Activated effector memory CD4-positive, alpha-beta T cell treated with Interleukin-2 at 50 U/mL for 16 hours (primary cell): ENCODE results near the gene CD207.
"Not testable (repeated sequence)": the region's sequence is repeated elsewhere in the genome, so short reads cannot be mapped to it uniquely, and the experiment has no call there.

Experiments used
- DNase-seq: peaks from one replicate; pipeline ENCODE4 v3.0.0-alpha.2; 2020

CD207 gene

GRCh38 chr2:70835643-70836042 is at the start of gene CD207:
TSS of gene CD207 (minus strand) at chr2:70835816. CDS start at chr2:70835776, 40 bp downstream.
- DNase-seq, result no peak

DNA sequence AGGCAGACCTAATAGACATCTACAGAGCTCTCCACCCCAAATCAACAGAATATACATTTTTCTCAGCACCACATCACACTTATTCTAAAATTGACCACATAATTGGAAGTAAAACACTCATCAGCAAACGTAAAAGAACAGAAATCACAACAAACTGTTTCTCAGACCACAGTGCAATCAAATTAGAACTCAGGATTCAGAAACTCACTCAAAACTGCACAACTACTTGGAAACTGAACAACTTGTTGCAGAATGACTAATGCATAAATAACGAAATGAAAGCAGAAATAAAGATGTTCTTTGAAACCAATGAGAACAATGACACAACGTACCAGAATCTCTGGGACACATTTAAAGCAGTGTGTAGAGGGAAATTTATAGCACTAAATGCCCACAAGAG is 42.9 kb upstream of the CD207 start:
- DNase-seq, result not testable (repeated sequence)

DNA sequence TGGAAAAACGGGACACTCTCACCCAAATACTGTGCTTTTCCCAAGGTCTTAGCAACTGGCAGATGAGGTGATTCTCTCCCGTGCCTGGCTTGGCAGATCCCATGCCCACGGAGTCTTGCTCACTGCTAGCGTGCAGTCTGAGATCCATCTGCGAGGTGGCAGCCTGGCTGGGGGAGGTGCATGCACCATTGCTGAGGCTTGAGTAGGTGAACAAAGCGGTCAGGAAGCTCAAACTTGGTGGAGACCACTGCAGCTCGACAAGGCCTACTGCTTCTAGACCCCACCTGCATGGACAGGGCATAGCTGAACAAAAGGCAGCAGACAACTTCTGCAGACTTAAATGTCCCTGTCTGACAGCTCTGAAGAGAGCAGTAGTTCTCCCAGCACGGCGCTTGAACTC is 40.5 kb upstream of the CD207 start:
- DNase-seq, result not testable (repeated sequence)

DNA sequence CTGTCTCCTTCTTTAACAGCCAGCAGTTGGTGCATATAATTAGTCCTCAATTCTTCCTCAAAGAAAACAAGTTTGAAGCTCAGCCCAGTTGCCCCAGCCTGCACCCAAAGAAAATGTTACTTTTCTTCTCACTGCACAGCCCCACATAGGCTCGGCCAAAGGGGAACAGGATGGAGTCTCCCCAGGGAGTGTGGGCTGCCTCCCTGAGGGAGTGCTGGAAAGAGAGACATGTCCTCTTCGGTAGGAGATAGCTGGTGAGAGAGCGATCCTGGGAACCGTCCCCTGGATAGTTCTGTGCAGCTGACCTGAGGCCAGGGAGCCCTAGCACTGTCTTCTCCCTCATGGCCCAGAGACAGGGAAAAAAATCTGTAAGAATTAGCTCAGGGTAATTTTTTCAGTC is 37.9 kb upstream of the CD207 start:
- DNase-seq, result no peak

- DNase-seq, result peak; percentile 58
These were observed 36.0 kb upstream of the CD207 start for GRCh38 chr2:70871398-70872211.

DNA sequence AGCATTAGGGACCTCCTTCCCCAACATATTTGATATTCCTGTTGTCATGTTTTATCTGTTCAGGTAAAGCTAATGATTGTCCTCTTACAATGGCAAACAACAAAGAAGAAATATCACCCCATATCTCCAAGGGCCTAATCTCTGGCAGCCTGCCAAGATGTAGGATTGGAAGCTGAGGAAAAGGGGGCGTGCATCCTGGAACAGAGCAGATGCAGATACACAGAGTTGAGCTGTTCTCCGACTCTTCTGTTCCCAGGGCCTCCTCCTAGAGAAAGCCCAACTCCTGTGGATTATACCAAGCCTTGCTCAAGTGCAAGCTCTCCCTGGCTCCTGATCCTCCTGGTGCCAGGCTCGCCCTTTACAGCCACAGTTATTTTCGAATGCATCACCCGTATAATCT is 35.2 kb upstream of the CD207 start:
- DNase-seq, result no peak

DNA sequence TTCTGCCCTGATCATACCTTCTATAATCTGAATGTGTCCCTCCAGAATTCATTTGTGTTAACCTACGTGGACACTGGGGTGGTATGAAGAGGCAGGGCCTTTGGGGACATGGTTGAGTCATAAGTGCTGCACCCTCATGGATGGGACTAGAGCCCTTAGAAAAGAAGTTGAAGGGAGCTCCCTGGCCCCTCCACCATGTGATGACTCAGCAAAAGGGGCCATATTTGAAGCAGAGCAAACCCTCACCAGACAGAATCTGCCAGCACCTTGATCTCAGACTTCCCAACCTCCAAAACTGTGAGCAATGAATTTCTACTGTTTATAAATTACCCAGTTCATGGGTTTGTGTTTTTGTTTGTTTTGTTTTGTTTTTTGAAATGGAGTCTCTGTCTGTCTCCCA is 33.4 kb upstream of the CD207 start:
- DNase-seq, result no peak

DNA sequence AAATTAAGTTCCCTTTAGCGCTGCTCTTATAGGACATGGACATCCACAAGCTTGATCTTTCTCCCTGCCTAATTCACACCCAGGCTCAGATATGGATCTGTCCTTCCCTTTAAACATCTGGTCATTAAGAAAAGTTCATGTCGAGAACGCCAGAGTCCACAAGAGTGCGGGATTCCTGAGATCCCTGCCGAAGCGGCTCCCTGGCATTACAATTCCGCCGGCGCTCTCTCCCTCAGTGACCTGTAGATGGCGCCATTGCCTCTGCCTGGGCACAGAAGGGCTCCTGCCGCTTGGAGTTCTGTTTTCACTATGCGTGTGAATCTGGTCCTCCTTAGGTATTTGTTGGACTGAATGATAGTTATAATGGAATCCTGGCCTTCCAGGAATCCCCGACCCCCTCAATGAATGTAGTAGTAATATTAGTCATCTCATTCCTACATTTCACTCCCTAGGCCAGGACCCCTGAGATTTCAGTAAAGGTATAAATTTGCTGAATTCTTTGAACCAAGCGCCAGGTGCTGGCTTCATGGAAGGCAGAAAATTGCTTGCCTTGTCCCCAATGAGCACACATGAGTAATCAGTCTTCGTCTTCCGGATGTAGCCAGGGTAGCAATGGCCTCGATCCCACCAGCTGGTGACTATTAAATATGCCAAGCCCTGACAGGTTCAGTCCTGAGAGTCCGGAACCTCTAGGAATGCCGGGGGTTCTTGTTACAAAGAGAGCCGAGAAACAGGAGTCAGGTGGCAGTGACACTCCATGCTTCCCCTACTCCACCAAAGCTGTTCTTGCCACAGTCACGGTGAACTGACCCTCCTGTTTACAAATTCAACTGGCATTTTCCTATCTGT is 26.4 kb upstream of the CD207 start:
- DNase-seq, result peak; percentile 30

DNA sequence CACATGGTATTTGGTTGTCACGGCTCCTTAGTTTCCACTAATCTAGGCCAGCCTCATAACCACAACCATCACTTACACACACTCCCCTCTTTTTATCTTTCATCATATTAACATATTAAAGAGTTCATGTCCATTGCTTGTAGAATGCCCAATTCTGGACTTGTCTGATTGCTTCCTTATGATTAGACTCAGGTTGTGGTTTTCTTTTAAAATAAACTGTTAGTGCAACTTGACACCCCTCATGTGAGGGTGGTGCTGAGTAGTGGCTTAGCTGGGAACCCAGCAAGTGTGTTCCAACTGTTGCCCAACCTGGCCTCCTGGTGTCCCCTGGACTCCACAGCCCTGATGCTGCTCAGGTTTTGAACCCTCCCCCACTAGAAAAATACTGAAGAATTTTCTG is 20.1 kb upstream of the CD207 start:
- DNase-seq, result no peak

- no peak for DNase-seq
These were observed 18.8 kb upstream of the CD207 start for GRCh38 chr2:70854411-70854810.

DNA sequence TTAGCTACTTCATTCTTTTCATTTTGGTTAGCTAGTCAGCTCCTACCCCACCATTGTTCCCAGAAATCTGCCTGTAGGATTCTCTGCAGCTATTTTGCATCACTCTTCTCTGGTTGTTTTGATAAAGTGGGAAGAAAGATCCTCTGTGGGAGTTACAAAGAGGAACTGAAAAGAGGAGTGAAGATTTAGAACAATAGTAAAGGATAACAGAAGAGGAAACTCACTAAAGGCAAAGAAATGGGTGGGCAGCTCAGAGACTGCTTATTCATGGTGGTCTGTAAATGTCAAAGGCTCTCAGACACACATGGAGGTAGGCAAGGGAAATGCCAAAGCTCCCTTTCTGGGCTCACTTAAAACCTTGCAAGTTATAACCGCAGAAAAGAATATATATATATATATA is 17.2 kb upstream of the CD207 start:
- no peak for DNase-seq

- no peak for DNase-seq
These were observed 16.1 kb upstream of the CD207 start for GRCh38 chr2:70851704-70852103.

DNA sequence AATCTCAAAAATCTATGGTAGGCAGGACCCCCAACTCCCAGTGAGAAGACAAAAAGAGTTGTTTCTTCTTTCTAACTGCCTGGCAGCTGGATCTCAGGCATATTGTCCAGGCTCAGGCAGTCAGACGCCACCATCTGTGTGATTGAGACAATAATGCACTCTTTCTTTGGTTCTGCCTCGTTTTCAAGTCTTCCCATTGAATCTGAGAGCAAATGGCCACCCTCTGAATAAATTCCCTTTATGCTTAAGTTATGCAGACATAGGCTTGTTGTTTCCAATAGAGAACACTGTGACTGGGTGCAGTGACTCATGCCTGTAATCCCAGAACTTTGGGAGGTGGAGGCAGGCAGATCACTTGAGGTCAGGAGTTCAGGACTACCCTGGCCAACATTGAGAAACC is 15.3 kb upstream of the CD207 start:
- no peak for DNase-seq

DNA sequence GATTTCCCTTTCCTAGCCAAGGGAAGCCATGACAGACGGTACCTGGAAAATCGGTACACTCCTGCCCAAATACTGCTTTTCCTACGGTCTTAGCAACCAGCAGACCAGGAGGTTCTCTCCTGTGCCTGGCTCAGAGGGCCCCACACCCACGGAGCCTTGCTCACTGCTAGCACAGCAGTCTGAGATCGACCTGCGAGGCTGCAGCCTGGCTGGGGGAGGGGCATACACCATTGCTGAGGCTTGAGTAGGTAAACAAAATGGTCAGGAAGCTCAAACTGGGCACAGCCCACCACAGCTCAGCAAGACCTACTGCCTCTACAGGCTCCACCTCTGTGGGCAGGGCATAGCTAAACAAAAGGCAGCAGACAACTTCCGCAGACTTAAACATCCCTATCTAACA is 6.8 kb upstream of the CD207 start:
- no peak for DNase-seq

GRCh38 chr2:70837980-70838925 is 2.6 kb upstream of the CD207 start:
- no peak for DNase-seq

- DNase-seq, result no peak
These were observed 735 bp downstream of the CD207 start for GRCh38 chr2:70834881-70835280.

DNA sequence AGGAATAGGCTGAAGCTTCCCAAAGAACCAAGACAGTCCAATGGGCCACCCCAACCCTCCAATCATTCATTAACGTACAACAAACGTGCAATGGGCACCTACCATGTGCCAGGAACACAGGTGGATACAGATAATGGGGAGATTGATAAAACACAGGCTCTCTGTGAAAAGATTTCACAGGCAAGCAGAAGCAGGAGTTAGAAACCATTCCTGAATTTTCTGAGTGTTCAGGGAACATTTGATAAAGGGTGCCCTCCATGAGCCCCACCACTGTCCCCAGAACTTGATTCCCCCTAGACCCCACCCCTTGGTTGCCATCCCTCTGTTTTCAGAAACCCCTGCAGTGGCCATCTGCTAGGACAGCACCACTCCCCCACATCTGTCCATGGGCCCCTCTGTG is 1.5 kb downstream of the CD207 start:
- DNase-seq, result no peak

GRCh38 chr2:70833246-70833645 is 2.4 kb downstream of the CD207 start:
- DNase-seq, result no peak

DNA sequence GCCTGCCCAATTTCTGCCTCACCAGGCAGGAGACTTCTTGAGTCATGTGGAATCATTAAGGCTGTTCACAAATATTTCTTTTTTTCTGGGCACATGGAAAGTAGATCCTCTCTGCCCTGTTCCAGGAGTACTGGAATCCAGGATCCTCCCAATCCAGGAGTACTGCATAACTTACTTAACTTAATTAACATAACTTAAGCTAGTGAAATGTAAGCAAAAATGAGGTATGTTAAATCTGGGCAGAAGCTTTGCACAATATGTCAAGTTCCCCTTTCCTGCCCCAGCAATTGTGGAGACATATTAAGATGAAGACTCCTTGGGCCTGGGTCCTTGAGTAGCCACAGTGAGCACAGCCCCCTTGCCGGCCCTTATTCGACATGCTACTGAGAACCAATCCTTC is 3.2 kb downstream of the CD207 start:
- no peak for DNase-seq

DNA sequence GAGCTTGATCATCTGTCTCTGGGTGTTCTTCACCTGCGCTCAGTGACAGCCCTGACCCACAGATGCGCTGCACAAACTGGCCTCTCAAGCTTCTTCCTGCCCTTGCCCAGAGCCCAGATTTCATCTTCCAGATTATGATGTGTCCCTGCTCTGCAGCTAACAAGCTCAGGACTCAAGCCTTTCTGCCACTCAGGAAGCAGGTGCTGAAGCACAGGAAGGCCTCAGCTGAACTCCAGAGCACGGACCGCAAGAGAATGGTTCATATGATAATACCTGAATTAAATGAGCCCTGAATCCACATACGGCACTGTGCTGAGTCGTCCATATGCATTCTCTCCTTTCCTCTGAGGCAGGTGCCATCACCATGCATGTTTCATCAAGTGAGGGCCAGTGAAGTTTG is 3.8 kb downstream of the CD207 start:
- DNase-seq, result no peak

DNA sequence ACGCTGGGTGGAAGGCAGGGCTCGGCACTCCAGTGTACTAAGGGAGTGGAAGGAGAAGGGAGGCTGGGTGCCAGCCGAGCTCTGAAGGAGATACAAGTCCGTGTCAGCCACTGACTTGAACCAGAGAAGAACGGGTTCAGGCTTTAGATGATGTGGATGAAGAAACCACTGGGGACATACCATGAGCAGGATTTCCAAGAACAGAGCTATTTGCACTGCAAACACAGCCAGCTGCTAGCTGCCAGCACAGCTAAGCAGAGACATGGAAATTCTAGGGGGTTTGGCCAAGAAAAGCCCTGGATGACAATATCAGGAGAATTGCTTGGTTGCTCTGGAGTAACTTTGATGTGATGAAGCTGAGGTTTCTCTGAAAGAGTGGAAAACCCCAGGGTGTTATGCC is 5.2 kb downstream of the CD207 start:
- DNase-seq, result no peak

DNA sequence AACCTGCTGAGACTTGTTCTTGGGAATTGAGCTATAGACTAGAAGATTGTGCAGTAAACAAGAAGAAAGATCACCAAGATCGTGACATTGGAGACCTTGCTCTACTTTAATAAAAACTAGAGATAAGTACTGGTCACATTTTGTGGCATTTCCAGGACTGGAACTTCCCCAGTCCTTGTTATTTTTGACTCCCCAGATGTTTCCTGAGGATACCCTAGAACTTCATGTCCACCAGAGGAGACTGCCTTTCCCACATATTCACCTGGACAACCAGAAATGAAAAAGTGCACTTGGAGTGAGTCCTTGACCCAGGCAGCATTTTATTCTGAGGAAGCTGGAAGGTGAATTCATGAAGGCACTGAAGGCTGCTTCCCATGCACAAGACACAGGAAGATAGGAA is 5.7 kb downstream of the CD207 start:
- no peak for DNase-seq
